ENCODE results near the gene KCNJ15. TPM values are rescaled to one million over a fixed set of nuclear protein-coding genes. Genes with fewer than 3 reads are reported as not detected.
"Not testable (repeated sequence)": the region's sequence is repeated elsewhere in the genome, so short reads cannot be mapped to it uniquely, and the experiment has no call there.

KCNJ15 gene
- total and polyA plus RNA-seq, 11 donors = 0.07 to 1.8 (median 0.38) TPM

- no peak for DNase-seq
- 77 to 88% (median 80%) methylated on average over 2 of the region's 2 CpGs for WGBS, 4 donors
- Histone ChIP-seq H3K36me3 (no peaks in the 10 kb centered on the region), H3K9me3 (no peaks in the 10 kb centered on the region), H3K4me3 (no peak overlapping the region), H3K27ac (no peak overlapping the region), H3K4me1 (peaks cover 0 to 30% (median 7%) of the 10 kb centered on the region in 12 donors), H3K27me3 (no peaks in the 10 kb centered on the region)
- intact Hi-C loops (cut with DNase I) = no loop called here
- TF ChIP-seq CTCF (IDR thresholded peaks at IDR 0.05) (no peak), POLR2A (IDR thresholded peaks at IDR 0.05) (no peak)
- ATAC-seq = no peak
Measured at GRCh38 chr21:38244407-38244787, 12.4 kb upstream of the KCNJ15 start.

GRCh38 chr21:38244885-38245869 lies 11.6 kb upstream of the KCNJ15 start:
- 61 to 74% (median 68%) methylated on average over 9 of the region's 9 CpGs for WGBS, 4 donors
- DNase-seq = no peak
- Histone ChIP-seq H3K4me3 (no peak overlapping the region), H3K4me1 (peaks cover 0 to 30% (median 7%) of the 10 kb centered on the region in 12 donors), H3K9me3 (no peaks in the 10 kb centered on the region), H3K27ac (no peak overlapping the region), H3K27me3 (no peaks in the 10 kb centered on the region), H3K36me3 (no peaks in the 10 kb centered on the region)
- no peak for ATAC-seq
- intact Hi-C loops (cut with DNase I) = no loop called here
- TF ChIP-seq CTCF (IDR thresholded peaks at IDR 0.05) = no peak
- no peak for TF ChIP-seq POLR2A (IDR thresholded peaks at IDR 0.05)

GRCh38 chr21:38246511-38246910 lies 10.3 kb upstream of the KCNJ15 start:
- Histone ChIP-seq H3K36me3 (no peaks in the 10 kb centered on the region), H3K9me3 (no peaks in the 10 kb centered on the region), H3K4me1 (peaks cover 0 to 19% (median 2%) of the 10 kb centered on the region in 12 donors), H3K27ac (no peak overlapping the region), H3K4me3 (no peak overlapping the region), H3K27me3 (no peaks in the 10 kb centered on the region)
- ATAC-seq (no peak), DNase-seq (no peak)
- TF ChIP-seq POLR2A (IDR thresholded peaks at IDR 0.05) (no peak), CTCF (IDR thresholded peaks at IDR 0.05) (no peak)
- intact Hi-C loops (cut with DNase I) = no loop called here

GRCh38 chr21:38247054-38247453 lies 9.7 kb upstream of the KCNJ15 start:
- H3K36me3 ChIP-seq; H3K27me3 ChIP-seq; H3K9me3 ChIP-seq; H3K27ac ChIP-seq; DNase-seq; intact Hi-C loops (cut with DNase I); ATAC-seq; H3K4me3 ChIP-seq: not testable (repeated sequence)
- peaks cover 0 to 18% (median 0%) of the 10 kb centered on the region in 12 donors for H3K4me1 ChIP-seq
- 83 to 86% (median 83%) methylated on average over 2 of the region's 2 CpGs for WGBS, 4 donors

Data from heart left ventricle (tissue), 16 donors.